ENCODE measurements around the gene RAPGEF4. TPM values are rescaled to one million over a fixed set of nuclear protein-coding genes. Genes with fewer than 3 reads are reported as not detected.
A peak's percentile ranks its signal among the peaks of the same experiment; 100 is the strongest.

The RAPGEF4 gene
- total and polyA plus RNA-seq, 11 donors: 1.3 to 21.2 (median 10.5) TPM

DNA sequence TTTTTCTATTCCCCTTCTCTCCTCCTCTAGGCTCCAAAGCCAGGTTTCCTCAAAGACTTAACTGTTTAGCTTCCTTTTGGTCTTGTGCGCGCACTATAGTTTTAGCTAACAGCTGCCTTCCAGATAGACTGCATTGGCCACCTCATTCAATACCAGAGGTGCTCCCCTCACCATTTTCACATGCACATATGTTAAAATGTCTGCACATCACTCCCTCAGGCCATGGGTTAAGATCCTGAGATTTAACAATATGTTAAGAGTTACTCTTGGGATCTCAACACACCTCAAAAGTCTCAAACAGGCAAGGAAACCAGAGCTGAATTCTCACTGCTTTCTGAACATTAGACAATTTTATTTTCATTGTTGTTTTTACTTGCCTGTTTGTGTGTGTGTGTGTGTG, 259.2 kb downstream of the RAPGEF4 start:
- Histone ChIP-seq H3K4me1 (peaks cover 0 to 17% (median 10%) of the 10 kb centered on the region in 12 donors), H3K36me3 (peaks cover 0 to 23% (median 0%) of the 10 kb centered on the region in 9 donors), H3K27ac (peak overlapping the region in 1 of 12 donors; percentile 33), H3K9me3 (no peaks in the 10 kb centered on the region), H3K27me3 (no peaks in the 10 kb centered on the region), H3K4me3 (no peak overlapping the region)
- intact Hi-C loops (cut with DNase I): no loop called here
- ATAC-seq: no peak
- 85 to 100% (median 100%) methylated on average over 2 of the region's 2 CpGs for WGBS, 4 donors
- no peak for DNase-seq
- TF ChIP-seq, protein P1, sequence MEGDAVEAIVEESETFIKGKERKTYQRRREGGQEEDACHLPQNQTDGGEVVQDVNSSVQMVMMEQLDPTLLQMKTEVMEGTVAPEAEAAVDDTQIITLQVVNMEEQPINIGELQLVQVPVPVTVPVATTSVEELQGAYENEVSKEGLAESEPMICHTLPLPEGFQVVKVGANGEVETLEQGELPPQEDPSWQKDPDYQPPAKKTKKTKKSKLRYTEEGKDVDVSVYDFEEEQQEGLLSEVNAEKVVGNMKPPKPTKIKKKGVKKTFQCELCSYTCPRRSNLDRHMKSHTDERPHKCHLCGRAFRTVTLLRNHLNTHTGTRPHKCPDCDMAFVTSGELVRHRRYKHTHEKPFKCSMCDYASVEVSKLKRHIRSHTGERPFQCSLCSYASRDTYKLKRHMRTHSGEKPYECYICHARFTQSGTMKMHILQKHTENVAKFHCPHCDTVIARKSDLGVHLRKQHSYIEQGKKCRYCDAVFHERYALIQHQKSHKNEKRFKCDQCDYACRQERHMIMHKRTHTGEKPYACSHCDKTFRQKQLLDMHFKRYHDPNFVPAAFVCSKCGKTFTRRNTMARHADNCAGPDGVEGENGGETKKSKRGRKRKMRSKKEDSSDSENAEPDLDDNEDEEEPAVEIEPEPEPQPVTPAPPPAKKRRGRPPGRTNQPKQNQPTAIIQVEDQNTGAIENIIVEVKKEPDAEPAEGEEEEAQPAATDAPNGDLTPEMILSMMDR (IDR thresholded peaks at IDR 0.05): no peak
- no peak for TF ChIP-seq POLR2A (IDR thresholded peaks at IDR 0.05)

DNA sequence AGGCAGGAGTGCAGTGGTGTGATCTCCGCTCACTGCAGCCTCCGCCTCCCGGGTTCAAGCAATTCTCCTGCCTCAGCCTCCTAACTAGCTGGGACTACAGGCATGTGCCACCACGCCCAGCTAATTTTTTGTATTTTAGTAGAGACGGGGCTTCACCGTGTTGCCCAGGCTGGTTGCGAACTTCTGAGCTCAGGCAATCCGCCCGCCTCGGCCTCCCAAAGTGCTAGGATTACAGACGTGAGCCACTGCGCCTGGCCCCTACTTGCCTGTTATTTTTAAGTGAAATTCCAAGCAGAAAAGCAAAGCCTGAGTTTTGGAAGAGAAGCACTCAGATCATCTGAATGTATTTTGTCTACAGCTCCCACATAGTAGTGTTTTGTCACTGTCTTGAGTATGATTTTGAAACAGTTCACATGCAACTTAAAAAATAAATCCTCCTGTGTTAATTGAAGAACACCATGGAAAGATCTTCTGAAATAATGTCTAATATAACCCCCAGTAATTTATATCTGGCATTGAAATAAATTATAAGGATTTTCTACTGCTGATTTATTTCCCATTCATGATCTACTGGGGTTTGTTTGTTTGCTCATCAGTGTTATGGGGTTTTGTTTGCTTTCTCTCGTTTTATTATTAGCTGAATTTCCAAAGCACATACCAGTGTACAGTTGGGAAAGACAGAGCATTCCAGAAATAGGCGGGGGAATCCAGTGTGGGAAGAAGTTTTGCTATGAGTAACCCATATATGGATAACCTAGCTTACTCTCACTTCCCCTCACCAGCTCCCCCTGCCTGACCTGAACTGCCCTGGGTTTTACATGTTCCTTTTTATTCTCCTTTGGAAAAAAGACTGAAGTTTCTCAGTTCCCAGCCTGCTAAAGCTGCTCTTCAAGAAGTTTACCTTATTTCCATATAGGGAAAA, 259.9 kb downstream of the RAPGEF4 start:
- peak overlapping the region in 6 of 12 donors; percentile 9 to 41 (median 23) for H3K27ac ChIP-seq
- DNase-seq (peak in 4 of 5 donors; percentile 33 to 50 (median 42)), ATAC-seq (peak; percentile 28 to 83 (median 64))
- H3K36me3 ChIP-seq: peaks cover 0 to 23% (median 0%) of the 10 kb centered on the region in 9 donors
- H3K4me1 ChIP-seq: peaks cover 0 to 21% (median 10%) of the 10 kb centered on the region in 12 donors
- no peak for TF ChIP-seq POLR2A (IDR thresholded peaks at IDR 0.05)
- TF ChIP-seq, protein P1 (IDR thresholded peaks at IDR 0.05): peak in 2 of 12 donors; percentile 22 to 28
- 67 to 76% (median 72%) methylated on average over 14 of the region's 14 CpGs for WGBS, 4 donors
- H3K4me3 ChIP-seq: no peak overlapping the region
- intact Hi-C loops (cut with DNase I): no loop called here
- H3K9me3 ChIP-seq: no peaks in the 10 kb centered on the region
- H3K27me3 ChIP-seq: no peaks in the 10 kb centered on the region

DNA sequence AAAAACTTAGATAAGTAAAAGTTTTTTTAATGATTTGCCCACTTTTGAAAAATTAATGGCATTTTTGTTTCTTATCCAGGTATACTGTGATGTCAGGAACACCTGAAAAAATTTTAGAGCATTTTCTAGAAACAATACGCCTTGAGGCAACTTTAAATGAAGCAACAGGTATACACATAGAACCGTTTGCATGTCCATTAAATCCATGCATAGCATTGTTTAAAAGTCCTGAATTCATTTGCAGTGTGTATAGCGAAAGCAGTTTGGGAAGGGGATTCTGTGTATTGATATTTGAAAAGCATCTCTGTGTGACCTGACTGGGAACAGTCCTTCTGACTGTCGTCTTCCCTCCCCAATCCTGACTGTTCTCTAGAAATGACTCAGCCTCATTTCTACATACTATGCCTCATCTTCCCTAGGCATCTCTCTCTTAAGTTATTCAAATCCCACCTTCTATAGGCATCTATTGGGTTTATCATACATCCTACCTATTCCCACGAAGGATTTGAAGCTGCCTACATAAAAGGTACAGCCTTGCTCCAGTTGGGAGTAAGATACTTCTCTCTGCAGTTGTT, 260.8 kb downstream of the RAPGEF4 start:
- TF ChIP-seq POLR2A (IDR thresholded peaks at IDR 0.05): no peak
- TF ChIP-seq, protein P1 (IDR thresholded peaks at IDR 0.05): no peak
- Histone ChIP-seq H3K4me3 (no peak overlapping the region), H3K4me1 (peaks cover 0 to 21% (median 10%) of the 10 kb centered on the region in 12 donors), H3K27ac (peak overlapping the region in 2 of 12 donors; percentile 0 to 11), H3K36me3 (peaks cover 0 to 17% (median 0%) of the 10 kb centered on the region in 9 donors), H3K27me3 (no peaks in the 10 kb centered on the region), H3K9me3 (no peaks in the 10 kb centered on the region)
- intact Hi-C loops (cut with DNase I): no loop called here
- no peak for ATAC-seq
- 74 to 94% (median 84%) methylated on average over 4 to 5 of the region's 5 CpGs for WGBS, 4 donors
- DNase-seq: no peak

DNA sequence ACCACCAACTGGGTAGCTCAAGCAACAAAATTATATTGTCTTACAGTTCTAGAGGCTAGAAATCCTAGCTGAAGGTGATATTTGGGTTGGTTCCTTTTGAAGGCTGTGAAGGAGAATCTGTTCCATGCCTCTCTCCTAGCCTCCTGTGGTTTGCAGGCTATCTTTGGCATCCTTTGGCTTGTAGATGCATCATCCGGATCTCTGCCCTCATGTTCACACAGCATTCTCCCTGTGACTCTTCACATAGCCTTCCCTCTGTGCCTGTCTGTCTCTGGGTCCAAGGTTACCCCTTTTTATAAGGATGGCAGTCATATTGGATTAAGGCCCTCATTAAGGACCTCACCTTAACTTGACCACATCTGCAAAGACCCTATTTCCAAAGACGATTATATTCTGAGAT, 261.4 kb downstream of the RAPGEF4 start:
- intact Hi-C loops (cut with DNase I): no loop called here
- Histone ChIP-seq H3K27me3 (no peaks in the 10 kb centered on the region), H3K36me3 (peaks cover 0 to 15% (median 0%) of the 10 kb centered on the region in 9 donors), H3K27ac (no peak overlapping the region), H3K4me3 (no peak overlapping the region), H3K4me1 (peaks cover 0 to 21% (median 10%) of the 10 kb centered on the region in 12 donors), H3K9me3 (no peaks in the 10 kb centered on the region)
- WGBS, 4 donors: 88 to 94% (median 93%) methylated on average over 2 of the region's 2 CpGs
- no peak for DNase-seq
- TF ChIP-seq POLR2A (IDR thresholded peaks at IDR 0.05): no peak
- TF ChIP-seq, protein P1 (IDR thresholded peaks at IDR 0.05): no peak
- ATAC-seq: no peak
